AG04450 (cell line): ENCODE results near the gene ABCE1. TPM values are rescaled to one million over a fixed set of nuclear protein-coding genes. Genes with fewer than 3 reads are reported as not detected.

Experiments used
- CTCF ChIA-PET: fragments of 300-600, 350-600 bp; formaldehyde crosslinking; extraction: SDS; loops from one replicate; lab custom pipeline; 2022; ENCODE audit warnings: antibody characterized with exemption, inconsistent platforms; lab: Charles Lee
- POLR2A ChIA-PET: fragments of 350-600 bp; formaldehyde crosslinking; extraction: SDS; loops from one replicate; lab custom pipeline; 2021; ENCODE audit warnings: antibody characterized with exemption, inconsistent platforms; lab: Yijun Ruan, JAX
- DNase-seq: peaks from one replicate; pipeline ENCODE4 v3.0.0-alpha.2; 2011; ENCODE audit warnings: low read depth, low spot score
- H3K27ac ChIP-seq: one replicate; pipeline ENCODE4 v1.5.1; 2012; ENCODE audit warnings: low read depth, low read length, control low read depth
- H3K27me3 ChIP-seq: one replicate; pipeline ENCODE4 v1.6.0; 2012; ENCODE audit warnings: low read length; ENCODE audit not compliant: control insufficient read depth, insufficient read depth
- H3K4me3 ChIP-seq: 2 replicates; pipeline ENCODE4 v1.5.1; 2011; ENCODE audit warnings: mild to moderate bottlenecking, low read depth, low read length, control low read depth
- H3K9me3 ChIP-seq: 2 replicates; pipeline ENCODE4 v1.5.1; 2012; ENCODE audit warnings: low read length; ENCODE audit not compliant: control insufficient read depth, insufficient read depth
- polyA plus RNA-seq: library from polyadenylated mRNA; depleted of rRNA; stranded (reverse); fragments of >200 nt; gene quantifications from 2 replicates; pipeline ENCODE4 v1.2.3, GENCODE V29; 2011
- TF ChIP-seq, protein P1 (sequence below): IDR thresholded peaks from 2 replicates; pipeline ENCODE4 v1.5.1; 2011; ENCODE audit warnings: low read depth, low read length, control low read depth, inconsistent platforms

The ABCE1 gene
- polyA plus RNA-seq, 1 experiment, result 82.0 TPM

DNA sequence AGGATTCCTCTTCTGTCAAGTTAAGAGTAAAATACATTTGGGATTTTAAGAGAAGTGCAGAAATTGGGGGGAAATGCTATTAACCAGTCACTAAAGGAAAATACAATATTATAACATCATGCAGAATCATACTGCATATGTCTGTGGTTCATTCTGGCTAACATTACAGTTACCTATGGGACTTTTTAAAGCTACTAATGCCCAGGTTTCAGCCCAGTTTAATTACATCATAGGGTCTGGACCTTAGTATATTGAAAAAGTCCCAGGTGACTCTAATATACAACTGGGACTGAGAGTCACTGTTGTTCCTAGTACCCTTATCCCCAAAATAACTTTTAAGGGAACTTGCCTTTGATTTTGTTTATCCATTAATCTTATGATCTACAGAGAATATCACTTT lies 10.0 kb downstream of the ABCE1 start:
- ChIA-PET POLR2A (interaction anchor here (1.1 kb wide), 1 partner anchor 10 kb away, joined by 3 read pairs; the partner anchor contains the start of genes ABCE1 and ANAPC10), CTCF (no interaction called here)
- Histone ChIP-seq H3K27me3 (no peaks in the 10 kb centered on the region), H3K9me3 (no peaks in the 10 kb centered on the region), H3K27ac (no peak overlapping the region), H3K4me3 (no peak overlapping the region)
- TF ChIP-seq, protein P1, sequence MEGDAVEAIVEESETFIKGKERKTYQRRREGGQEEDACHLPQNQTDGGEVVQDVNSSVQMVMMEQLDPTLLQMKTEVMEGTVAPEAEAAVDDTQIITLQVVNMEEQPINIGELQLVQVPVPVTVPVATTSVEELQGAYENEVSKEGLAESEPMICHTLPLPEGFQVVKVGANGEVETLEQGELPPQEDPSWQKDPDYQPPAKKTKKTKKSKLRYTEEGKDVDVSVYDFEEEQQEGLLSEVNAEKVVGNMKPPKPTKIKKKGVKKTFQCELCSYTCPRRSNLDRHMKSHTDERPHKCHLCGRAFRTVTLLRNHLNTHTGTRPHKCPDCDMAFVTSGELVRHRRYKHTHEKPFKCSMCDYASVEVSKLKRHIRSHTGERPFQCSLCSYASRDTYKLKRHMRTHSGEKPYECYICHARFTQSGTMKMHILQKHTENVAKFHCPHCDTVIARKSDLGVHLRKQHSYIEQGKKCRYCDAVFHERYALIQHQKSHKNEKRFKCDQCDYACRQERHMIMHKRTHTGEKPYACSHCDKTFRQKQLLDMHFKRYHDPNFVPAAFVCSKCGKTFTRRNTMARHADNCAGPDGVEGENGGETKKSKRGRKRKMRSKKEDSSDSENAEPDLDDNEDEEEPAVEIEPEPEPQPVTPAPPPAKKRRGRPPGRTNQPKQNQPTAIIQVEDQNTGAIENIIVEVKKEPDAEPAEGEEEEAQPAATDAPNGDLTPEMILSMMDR, result no peak
- DNase-seq, result no peak

DNA sequence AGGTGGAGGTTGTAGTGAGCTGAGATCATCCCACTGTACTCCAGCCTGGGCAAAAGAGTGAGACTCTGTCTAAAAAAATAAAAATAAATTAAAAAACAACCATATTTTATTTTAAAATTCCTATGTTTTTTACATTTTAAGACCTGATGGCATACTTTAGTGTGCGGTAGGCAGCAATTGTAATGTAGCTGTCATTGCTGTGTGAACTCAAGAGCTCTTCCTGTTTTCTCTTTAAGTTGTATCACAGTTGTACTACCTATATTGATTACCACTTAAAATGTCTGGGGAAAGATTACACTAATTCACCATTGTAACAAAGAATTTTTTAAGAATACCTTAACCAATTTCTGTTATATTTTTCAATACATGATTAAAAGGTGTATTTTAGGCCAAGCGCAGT lies 27.3 kb downstream of the ABCE1 start:
- TF ChIP-seq, protein P1, result no peak
- Histone ChIP-seq H3K4me3 (no peak overlapping the region), H3K9me3 (no peaks in the 10 kb centered on the region), H3K27me3 (no peaks in the 10 kb centered on the region), H3K27ac (no peak overlapping the region)
- ChIA-PET CTCF (interaction anchor here (1.7 kb wide), 1 partner anchor 9 kb away, joined by 5 read pairs; no protein-coding TSS in a partner anchor), POLR2A (no interaction called here)
- DNase-seq, result no peak

DNA sequence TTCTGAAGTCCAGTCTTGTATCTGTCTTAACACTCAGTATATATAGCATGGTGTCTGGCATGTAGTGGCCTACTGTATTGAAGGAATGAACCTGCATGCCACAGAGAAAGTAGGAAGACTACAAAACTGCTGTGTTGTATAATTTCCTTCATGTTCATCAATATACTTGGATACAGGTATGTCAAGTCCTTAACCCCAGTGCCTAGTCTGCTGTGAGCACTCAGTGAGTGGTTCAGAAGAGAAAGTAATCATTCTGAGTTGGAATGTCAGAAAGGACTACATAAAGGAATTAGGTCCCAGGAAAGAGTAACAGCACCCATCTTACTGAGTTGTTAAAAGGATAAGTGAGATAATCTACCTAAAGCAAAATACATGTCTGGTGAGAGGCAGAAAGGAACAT lies 32.0 kb downstream of the ABCE1 start:
- H3K27ac ChIP-seq, result no peak overlapping the region
- TF ChIP-seq, protein P1, result no peak
- CTCF ChIA-PET, result interaction anchor here (0.7 to 1.0 kb wide), 2 partner anchors 480 to 956 kb away, joined by 3 read pairs; no protein-coding TSS in a partner anchor

DNA sequence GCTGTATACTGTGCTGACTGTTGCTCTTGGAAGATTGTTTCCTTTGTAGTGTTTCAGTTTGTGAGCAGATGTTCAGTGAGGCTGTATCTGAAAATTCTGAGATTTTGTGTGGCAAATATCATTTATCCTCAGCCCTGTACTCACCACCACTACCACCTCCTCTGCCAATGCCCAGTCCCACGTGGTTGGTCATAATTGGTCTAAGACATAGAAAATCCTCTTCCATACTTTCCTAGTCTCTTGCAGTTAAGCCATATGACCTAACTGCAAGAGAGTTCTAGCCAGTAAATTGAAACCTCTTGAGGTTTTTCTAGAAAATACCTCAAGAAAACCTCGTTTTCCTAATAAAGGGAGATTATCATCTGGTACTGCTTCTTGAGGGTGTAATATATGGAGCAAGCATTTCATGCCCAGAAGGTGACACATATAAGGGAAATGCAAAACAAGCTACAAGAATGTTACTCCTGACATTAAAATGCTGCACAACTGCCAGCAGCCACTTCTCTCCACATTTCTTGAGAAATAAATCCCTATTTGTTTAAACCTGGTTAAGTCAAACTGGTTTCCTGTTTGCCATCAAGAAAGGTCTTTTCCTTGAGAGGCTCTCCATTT lies 32.8 kb downstream of the ABCE1 start:
- H3K9me3 ChIP-seq, result no peaks in the 10 kb centered on the region
- ChIA-PET CTCF (interaction anchor here (0.7 kb wide), 1 partner anchor 957 kb away, joined by 3 read pairs; no protein-coding TSS in a partner anchor), POLR2A (no interaction called here)
- peak; percentile 50 for DNase-seq
- H3K27ac ChIP-seq, result peak overlapping the region; percentile 42
- H3K27me3 ChIP-seq, result no peaks in the 10 kb centered on the region
- no peak overlapping the region for H3K4me3 ChIP-seq
- TF ChIP-seq, protein P1, result no peak

More for the DNA sequence above, 32.0 kb downstream of the ABCE1 start:
- DNase-seq, result no peak
- Histone ChIP-seq H3K4me3 (no peak overlapping the region), H3K9me3 (no peaks in the 10 kb centered on the region), H3K27me3 (no peaks in the 10 kb centered on the region)
- POLR2A ChIA-PET, result no interaction called here

DNA sequence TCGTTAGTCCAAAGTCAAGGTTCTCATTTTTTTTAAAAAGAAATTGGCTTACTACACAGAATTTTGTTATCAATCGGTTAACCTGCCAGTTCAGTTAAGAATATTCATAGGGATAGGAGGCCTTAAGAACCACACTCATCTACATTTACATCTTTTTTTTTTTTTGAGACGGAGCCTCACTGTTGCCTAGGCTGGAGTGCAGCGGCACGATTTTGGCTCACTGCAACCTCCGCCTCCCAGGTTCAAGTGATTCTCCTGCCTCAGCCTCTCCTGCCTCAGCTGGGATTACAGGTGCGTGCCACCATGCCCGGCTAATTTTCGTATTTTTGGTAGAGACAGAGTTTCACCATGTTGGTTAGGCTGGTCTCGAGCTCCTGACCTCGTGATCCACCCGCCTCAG lies 33.7 kb downstream of the ABCE1 start:
- ChIA-PET POLR2A (no interaction called here), CTCF (no interaction called here)
- no peaks in the 10 kb centered on the region for H3K27me3 ChIP-seq
- no peaks in the 10 kb centered on the region for H3K9me3 ChIP-seq
- no peak for DNase-seq
- H3K27ac ChIP-seq, result no peak overlapping the region
- H3K4me3 ChIP-seq, result no peak overlapping the region
- TF ChIP-seq, protein P1, result no peak
